ENCODE data around the gene NAGK. TPM values are rescaled to one million over a fixed set of nuclear protein-coding genes. Genes with fewer than 3 reads are reported as not detected.

The NAGK gene
- total and polyA plus RNA-seq, 12 donors: 40.4 to 99.8 (median 46.0) TPM

Other genes with a start within 250 kb of the NAGK start
- 1 to 10 TPM in 1 of 10 donors, under 1 TPM in 7, not detected in 2; 0.16 to 1.1 (median 0.30) TPM for gene CLEC4F, start 248.0 kb upstream of the NAGK start, total RNA-seq
- 1 to 10 TPM in 1 of 2 donors, under 1 TPM in 1; 0.06 to 2.4 TPM for gene CLEC4F, start 248.0 kb upstream of the NAGK start, polyA plus RNA-seq
- gene CD207, start 232.8 kb upstream of the NAGK start, total RNA-seq: 1 to 10 TPM in 1 of 10 donors, under 1 TPM in 4, not detected in 5; 0.25 to 1.1 (median 0.38) TPM
- gene CD207, start 232.8 kb upstream of the NAGK start, polyA plus RNA-seq: under 1 TPM; 0.03 to 0.80 TPM
- gene VAX2, start 168.1 kb upstream of the NAGK start, total RNA-seq: 1 to 10 TPM in 1 of 10 donors, under 1 TPM in 7, not detected in 2; 0.23 to 1.2 (median 0.40) TPM
- gene VAX2, start 168.1 kb upstream of the NAGK start, polyA plus RNA-seq: 1 to 10 TPM in 1 of 2 donors, under 1 TPM in 1; 0.26 to 3.7 TPM
- 1 to 10 TPM in 3 of 10 donors, under 1 TPM in 3, not detected in 4; 0.30 to 2.0 (median 0.88) TPM for gene ATP6V1B1, start 132.7 kb upstream of the NAGK start, total RNA-seq
- gene ATP6V1B1, start 132.7 kb upstream of the NAGK start, polyA plus RNA-seq: 1 to 10 TPM in 1 of 2 donors, under 1 TPM in 1; 0.28 to 6.4 TPM
- 1 to 10 TPM in 1 of 10 donors, under 1 TPM in 8, not detected in 1; 0.14 to 1.3 (median 0.74) TPM for gene ANKRD53, start 90.0 kb upstream of the NAGK start, total RNA-seq
- gene ANKRD53, start 90.0 kb upstream of the NAGK start, polyA plus RNA-seq: 1 to 10 TPM in 1 of 2 donors, under 1 TPM in 1; 0.97 to 1.1 TPM
- gene TEX261, start 73.8 kb upstream of the NAGK start, total RNA-seq: 10 to 100 TPM; 35.9 to 67.0 (median 45.1) TPM
- gene TEX261, start 73.8 kb upstream of the NAGK start, polyA plus RNA-seq: 10 to 100 TPM; 17.5 to 34.4 TPM
- 10 to 100 TPM; 29.6 to 43.8 (median 35.3) TPM for gene MCEE, start 61.6 kb downstream of the NAGK start, total RNA-seq
- gene MCEE, start 61.6 kb downstream of the NAGK start, polyA plus RNA-seq: 10 to 100 TPM; 30.6 to 41.6 TPM
- gene MPHOSPH10, start 62.0 kb downstream of the NAGK start, total RNA-seq: 10 to 100 TPM; 18.9 to 32.1 (median 22.9) TPM
- gene MPHOSPH10, start 62.0 kb downstream of the NAGK start, polyA plus RNA-seq: 10 to 100 TPM; 18.5 to 39.4 TPM
- gene PAIP2B, start 158.5 kb downstream of the NAGK start, total RNA-seq: 100 to 1,000 TPM in 1 of 10 donors, 10 to 100 TPM in 9; 45.9 to 108 (median 61.1) TPM
- gene PAIP2B, start 158.5 kb downstream of the NAGK start, polyA plus RNA-seq: 10 to 100 TPM in 1 of 2 donors, 1 to 10 TPM in 1; 7.2 to 13.7 TPM

All from heart right ventricle (tissue), 12 donors.